CD4-positive, alpha-beta memory T cell (primary cell): ENCODE results near the gene ANKRD18A. TPM values are rescaled to one million over a fixed set of nuclear protein-coding genes. Genes with fewer than 3 reads are reported as not detected.
A peak's percentile ranks its signal among the peaks of the same experiment; 100 is the strongest.
"Not testable (repeated sequence)": the region's sequence is repeated elsewhere in the genome, so short reads cannot be mapped to it uniquely, and the experiment has no call there.

Experiments used
- CTCF ChIA-PET: fragments of 350-600 bp; sonication (Branson Sonifier 250); formaldehyde crosslinking; loops from one replicate; lab custom pipeline; 2021; ENCODE audit warnings: inconsistent platforms; ENCODE audit not compliant: partially characterized antibody; lab: Charles Lee
- POLR2A ChIA-PET: fragments of 350-600 bp; sonication (Branson Sonifier 250); formaldehyde crosslinking; loops from one replicate; lab custom pipeline; 2021; ENCODE audit not compliant: partially characterized antibody; lab: Charles Lee
- DNase-seq, 5 donors: peaks; one replicate each; pipeline versions ENCODE4 v3.0.0 to v3.0.0-alpha.2; 2020 to 2022; ENCODE audit warnings: mixed read lengths in 1 of 5
- H3K27ac ChIP-seq: one replicate; pipeline ENCODE4 v1.7.0; 2013; ENCODE audit warnings: low read depth, low read length
- H3K27me3 ChIP-seq: 2 replicates; pipeline ENCODE4 v1.7.0; 2013; ENCODE audit warnings: mild to moderate bottlenecking, low read length, moderate library complexity; ENCODE audit not compliant: insufficient read depth
- H3K36me3 ChIP-seq: 2 replicates; pipeline ENCODE4 v1.7.0; 2013; ENCODE audit warnings: mild to moderate bottlenecking, low read length, moderate library complexity; ENCODE audit not compliant: insufficient read depth
- H3K4me1 ChIP-seq: 2 replicates; pipeline ENCODE4 v1.7.0; 2013; ENCODE audit warnings: mild to moderate bottlenecking, low read length, moderate library complexity; ENCODE audit not compliant: insufficient read depth
- H3K4me3 ChIP-seq, 2 donors: one replicate each; pipeline ENCODE4 v1.7.0; 2013; ENCODE audit warnings: low read length in 2 of 2, mild to moderate bottlenecking in 1 of 2
- H3K9me3 ChIP-seq, 2 donors: one replicate each; pipeline ENCODE4 v1.7.0; 2013; ENCODE audit warnings: low read length in 2 of 2, control low read depth in 1 of 2; ENCODE audit not compliant: control insufficient read depth in 1 of 2
- H3K27ac Mint-ChIP-seq, 7 donors: one replicate each; pipeline ENCODE4 v1.8.0; 2020 to 2021; ENCODE audit warnings: mixed read lengths in 7 of 7, mild to moderate bottlenecking in 6 of 7, inconsistent platforms in 3 of 7, moderate library complexity in 3 of 7
- H3K27me3 Mint-ChIP-seq, 2 donors: one replicate each; pipeline ENCODE4 v1.8.0; 2020 to 2021; ENCODE audit warnings: mixed read lengths in 2 of 2
- H3K36me3 Mint-ChIP-seq, 2 donors: one replicate each; pipeline ENCODE4 v1.8.0; 2020 to 2021; ENCODE audit warnings: mixed read lengths in 2 of 2, inconsistent platforms in 1 of 2, mild to moderate bottlenecking in 1 of 2
- H3K4me1 Mint-ChIP-seq, 4 donors: one replicate each; pipeline ENCODE4 v1.8.0; 2020 to 2021; ENCODE audit warnings: mixed read lengths in 4 of 4, mild to moderate bottlenecking in 1 of 4
- H3K4me3 Mint-ChIP-seq, 8 donors: one replicate each; pipeline ENCODE4 v1.8.0; 2020 to 2021; ENCODE audit warnings: mixed read lengths in 8 of 8, mild to moderate bottlenecking in 7 of 8, moderate library complexity in 6 of 8, inconsistent platforms in 3 of 8
- H3K9me3 Mint-ChIP-seq, 8 donors: one replicate each; pipeline ENCODE4 v1.8.0; 2020 to 2021; ENCODE audit warnings: mixed read lengths in 8 of 8, mild to moderate bottlenecking in 5 of 8, inconsistent platforms in 3 of 8, moderate library complexity in 1 of 8
- intact Hi-C: fragments of 100-400 bp; cut with micrococcal nuclease; formaldehyde crosslinking; loops from one replicate; pipeline ENCODE4 v1.15.1; 2023
- polyA plus RNA-seq, 2 donors: library from polyadenylated mRNA; unstranded; fragments of 300-500 nt; fragmentation: Illumina TruSeq; gene quantifications; one replicate each; pipeline ENCODE4 v1.2.3, GENCODE V29; 2021
- total RNA-seq, 2 experiments: library from RNA; stranded (reverse); gene quantifications; one replicate each; pipeline ENCODE4 v1.2.3, GENCODE V29; 2021

Gene ANKRD18A
- total and polyA plus RNA-seq, 4 experiments from 2014 or later, result 0.15 to 14.3 (median 6.0) TPM

GRCh38 chr9:38591346-38592063, 28.9 kb downstream of the ANKRD18A start:
- H3K27me3 Mint-ChIP-seq, H3K27ac Mint-ChIP-seq, H3K4me1 Mint-ChIP-seq, DNase-seq, H3K9me3 Mint-ChIP-seq, H3K4me1 ChIP-seq, H3K36me3 ChIP-seq, H3K27me3 ChIP-seq, POLR2A ChIA-PET, H3K27ac ChIP-seq, H3K9me3 ChIP-seq, CTCF ChIA-PET, H3K4me3 ChIP-seq, H3K4me3 Mint-ChIP-seq, intact Hi-C loops: not testable (repeated sequence)
- peaks cover 5 to 15% of the 10 kb centered on the region in 2 donors for H3K36me3 Mint-ChIP-seq

GRCh38 chr9:38583765-38584164, 36.6 kb downstream of the ANKRD18A start:
- H3K27ac Mint-ChIP-seq, H3K4me1 Mint-ChIP-seq, H3K4me3 ChIP-seq, H3K9me3 Mint-ChIP-seq, DNase-seq, H3K27me3 Mint-ChIP-seq, H3K27me3 ChIP-seq, H3K4me3 Mint-ChIP-seq, H3K9me3 ChIP-seq, H3K36me3 Mint-ChIP-seq, POLR2A ChIA-PET, H3K4me1 ChIP-seq, H3K36me3 ChIP-seq, H3K27ac ChIP-seq, CTCF ChIA-PET, intact Hi-C loops: not testable (repeated sequence)

- H3K4me1 Mint-ChIP-seq, H3K27ac ChIP-seq, CTCF ChIA-PET, H3K27me3 ChIP-seq, H3K4me3 Mint-ChIP-seq, H3K4me3 ChIP-seq, DNase-seq, H3K9me3 ChIP-seq, H3K9me3 Mint-ChIP-seq, H3K36me3 ChIP-seq, H3K27me3 Mint-ChIP-seq, intact Hi-C loops, POLR2A ChIA-PET, H3K4me1 ChIP-seq, H3K36me3 Mint-ChIP-seq: not testable (repeated sequence)
- H3K27ac Mint-ChIP-seq, result peak overlapping the region in 1 of 7 donors; percentile 6
Observed at GRCh38 chr9:38580112-38580511, 40.3 kb downstream of the ANKRD18A start.

- H3K27ac ChIP-seq, H3K4me1 Mint-ChIP-seq, H3K9me3 ChIP-seq, H3K36me3 ChIP-seq, intact Hi-C loops, H3K4me3 Mint-ChIP-seq, H3K27me3 ChIP-seq, H3K4me1 ChIP-seq, H3K27me3 Mint-ChIP-seq, H3K9me3 Mint-ChIP-seq, H3K4me3 ChIP-seq, POLR2A ChIA-PET: not testable (repeated sequence)
- DNase-seq, result peak in 1 of 5 donors; percentile 3
- CTCF ChIA-PET, result interaction anchor here (1.2 kb wide), 1 partner anchor 159 kb away, joined by 4 read pairs; no protein-coding TSS in a partner anchor
- Mint-ChIP-seq H3K36me3 (peaks cover 13 to 22% of the 10 kb centered on the region in 2 donors), H3K27ac (peak overlapping the region in 1 of 7 donors; percentile 20)
Observed at GRCh38 chr9:38576181-38576580, 44.2 kb downstream of the ANKRD18A start.

GRCh38 chr9:38566048-38566447, 54.3 kb downstream of the ANKRD18A start:
- H3K27ac Mint-ChIP-seq, H3K4me1 ChIP-seq, H3K27me3 ChIP-seq, H3K9me3 ChIP-seq, POLR2A ChIA-PET, H3K4me3 ChIP-seq, intact Hi-C loops, DNase-seq, H3K36me3 ChIP-seq, H3K9me3 Mint-ChIP-seq, H3K27ac ChIP-seq, H3K4me3 Mint-ChIP-seq, CTCF ChIA-PET, H3K27me3 Mint-ChIP-seq: not testable (repeated sequence)
- peaks cover 5 to 22% of the 10 kb centered on the region in 2 donors for H3K36me3 Mint-ChIP-seq
- peaks cover 7 to 11% (median 7%) of the 10 kb centered on the region in 4 donors for H3K4me1 Mint-ChIP-seq

- H3K4me1 Mint-ChIP-seq, result peaks cover 7 to 11% (median 7%) of the 10 kb centered on the region in 4 donors
- CTCF ChIA-PET, H3K9me3 ChIP-seq, H3K9me3 Mint-ChIP-seq, H3K27me3 Mint-ChIP-seq, H3K27ac Mint-ChIP-seq, H3K4me1 ChIP-seq, H3K4me3 ChIP-seq, DNase-seq, H3K36me3 ChIP-seq, POLR2A ChIA-PET, H3K4me3 Mint-ChIP-seq, H3K27me3 ChIP-seq, intact Hi-C loops, H3K27ac ChIP-seq: not testable (repeated sequence)
- peaks cover 4 to 19% of the 10 kb centered on the region in 2 donors for H3K36me3 Mint-ChIP-seq
Observed at GRCh38 chr9:38565178-38565577, 55.2 kb downstream of the ANKRD18A start.

GRCh38 chr9:38563911-38564310, 56.5 kb downstream of the ANKRD18A start:
- H3K27ac Mint-ChIP-seq, intact Hi-C loops, H3K4me1 ChIP-seq, H3K27me3 ChIP-seq, POLR2A ChIA-PET, H3K9me3 Mint-ChIP-seq, CTCF ChIA-PET, DNase-seq, H3K27ac ChIP-seq, H3K27me3 Mint-ChIP-seq, H3K4me3 Mint-ChIP-seq, H3K36me3 ChIP-seq, H3K4me3 ChIP-seq, H3K9me3 ChIP-seq: not testable (repeated sequence)
- Mint-ChIP-seq H3K36me3 (peaks cover 4 to 18% of the 10 kb centered on the region in 2 donors), H3K4me1 (peaks cover 7 to 11% (median 8%) of the 10 kb centered on the region in 4 donors)
